H9 (cell line): ENCODE measurements around the gene INPP5J. TPM values are rescaled to one million over a fixed set of nuclear protein-coding genes. Genes with fewer than 3 reads are reported as not detected.
"Not testable (repeated sequence)": the region's sequence is repeated elsewhere in the genome, so short reads cannot be mapped to it uniquely, and the experiment has no call there.

Experiments used
- DNase-seq: peaks from one replicate; pipeline ENCODE4 v3.0.0-alpha.2; 2017
- H2AFZ ChIP-seq: one replicate; pipeline ENCODE4 v1.6.1; 2013; ENCODE audit warnings: mild to moderate bottlenecking, low read length, control low read depth, moderate library complexity
- H2AK5ac ChIP-seq: 2 replicates; pipeline ENCODE4 v1.6.1; 2013; ENCODE audit warnings: low read length, control low read depth, mixed read lengths; ENCODE audit not compliant: insufficient read length
- H2BK120ac ChIP-seq: one replicate; pipeline ENCODE4 v1.6.1; 2013; ENCODE audit warnings: low read depth, mild to moderate bottlenecking, low read length, control low read depth, inconsistent platforms; ENCODE audit not compliant: poor library complexity, severe bottlenecking
- H2BK12ac ChIP-seq: 2 replicates; pipeline ENCODE4 v1.6.1; 2013; ENCODE audit warnings: low read length, control low read depth, mixed read lengths, low read depth; ENCODE audit not compliant: insufficient read length
- H2BK15ac ChIP-seq: 2 replicates; pipeline ENCODE4 v1.6.1; 2013; ENCODE audit warnings: low read depth, low read length, control low read depth
- H2BK20ac ChIP-seq: one replicate; pipeline ENCODE4 v1.6.1; 2013; ENCODE audit warnings: low read depth, mild to moderate bottlenecking, low read length, control low read depth, inconsistent platforms; ENCODE audit not compliant: poor library complexity, severe bottlenecking
- H2BK5ac ChIP-seq: 2 replicates; pipeline ENCODE4 v1.6.1; 2013; ENCODE audit warnings: low read length, control low read depth, mixed read lengths; ENCODE audit not compliant: insufficient read length
- H3K14ac ChIP-seq: 2 replicates; pipeline ENCODE4 v1.6.1; 2013; ENCODE audit warnings: low read length, control low read depth; ENCODE audit not compliant: insufficient read depth
- H3K18ac ChIP-seq: 2 replicates; pipeline ENCODE4 v1.6.1; 2013; ENCODE audit warnings: low read depth, mild to moderate bottlenecking, mixed read lengths, low read length, control low read depth; ENCODE audit not compliant: insufficient read length
- H3K23ac ChIP-seq: 2 replicates; pipeline ENCODE4 v1.6.1; 2013; ENCODE audit warnings: low read length, control low read depth, mixed read lengths, low read depth; ENCODE audit not compliant: insufficient read length
- H3K23me2 ChIP-seq: 2 replicates; pipeline ENCODE4 v1.6.1; 2013; ENCODE audit warnings: low read depth, mild to moderate bottlenecking, mixed read lengths, low read length, control low read depth; ENCODE audit not compliant: insufficient read length, poor library complexity, severe bottlenecking
- H3K27ac ChIP-seq: 2 replicates; pipeline ENCODE4 v1.5.1; 2013; ENCODE audit warnings: low read length, control low read depth, mixed read lengths, low read depth; ENCODE audit not compliant: insufficient read length
- H3K27me3 ChIP-seq: 2 replicates; pipeline ENCODE4 v1.6.1; 2013; ENCODE audit warnings: low read length, control low read depth, inconsistent platforms; ENCODE audit not compliant: insufficient read depth
- H3K4ac ChIP-seq: 2 replicates; pipeline ENCODE4 v1.6.1; 2013; ENCODE audit warnings: low read depth, mild to moderate bottlenecking, control low read depth, inconsistent platforms, low read length, moderate library complexity
- H3K4me1 ChIP-seq: 2 replicates; pipeline ENCODE4 v1.6.1; 2013; ENCODE audit warnings: low read length, control low read depth, inconsistent platforms; ENCODE audit not compliant: insufficient read depth
- H3K4me2 ChIP-seq: 2 replicates; pipeline ENCODE4 v1.6.1; 2013; ENCODE audit warnings: low read length, control low read depth, mixed read lengths; ENCODE audit not compliant: insufficient read length, insufficient read depth
- H3K56ac ChIP-seq: 2 replicates; pipeline ENCODE4 v1.6.1; 2013; ENCODE audit warnings: low read depth, mild to moderate bottlenecking, mixed read lengths, low read length, control low read depth; ENCODE audit not compliant: insufficient read length
- H3K79me1 ChIP-seq: 2 replicates; pipeline ENCODE4 v1.6.1; 2013; ENCODE audit warnings: low read depth, mild to moderate bottlenecking, moderate library complexity, low read length, control low read depth, inconsistent platforms; ENCODE audit not compliant: insufficient read depth, poor library complexity, severe bottlenecking
- H3K79me2 ChIP-seq: 2 replicates; pipeline ENCODE4 v1.6.1; 2013; ENCODE audit warnings: low read length, control low read depth, inconsistent platforms; ENCODE audit not compliant: insufficient read depth
- H3K9ac ChIP-seq: 2 replicates; pipeline ENCODE4 v1.6.1; 2013; ENCODE audit warnings: low read length, control low read depth, mixed read lengths; ENCODE audit not compliant: insufficient read length; ENCODE audit errors: extremely low read depth
- H3K9me3 ChIP-seq: one replicate; pipeline ENCODE4 v1.6.1; 2013; ENCODE audit warnings: low read depth, low read length, inconsistent platforms; ENCODE audit not compliant: control insufficient read depth
- H3T11ph ChIP-seq: one replicate; pipeline ENCODE4 v1.6.1; 2013; ENCODE audit warnings: mild to moderate bottlenecking, low read length, control low read depth, inconsistent platforms
- H4K20me1 ChIP-seq: one replicate; pipeline ENCODE4 v1.6.1; 2013; ENCODE audit not compliant: control insufficient read depth, insufficient read length, insufficient read depth
- H4K5ac ChIP-seq: 2 replicates; pipeline ENCODE4 v1.6.1; 2013; ENCODE audit warnings: low read depth, mild to moderate bottlenecking, mixed read lengths, low read length, control low read depth; ENCODE audit not compliant: insufficient read length
- H4K8ac ChIP-seq: replicated peaks from 2 replicates; pipeline ENCODE4 v1.6.1; 2013; ENCODE audit warnings: low read length, control low read depth, mixed read lengths, low read depth; ENCODE audit not compliant: insufficient read length
- H4K91ac ChIP-seq: 2 replicates; pipeline ENCODE4 v1.6.1; 2013; ENCODE audit warnings: low read depth, mild to moderate bottlenecking, moderate library complexity, mixed read lengths, low read length, control low read depth; ENCODE audit not compliant: insufficient read length
- H3K27ac Mint-ChIP-seq, 3 experiments: 2 replicates in 2 of 3; 3 replicates in 1 of 3; pipeline ENCODE4 v1.8.0; 2020 to 2021; ENCODE audit warnings: mixed read lengths in 3 of 3, mild to moderate bottlenecking in 1 of 3, moderate library complexity in 1 of 3
- H3K27me3 Mint-ChIP-seq: 2 replicates; pipeline ENCODE4 v1.8.0; 2021; ENCODE audit warnings: low read depth, mild to moderate bottlenecking, moderate library complexity, mixed read lengths
- H3K36me3 Mint-ChIP-seq, 3 experiments: 2 replicates in 2 of 3; 3 replicates in 1 of 3; pipeline ENCODE4 v1.8.0; 2020 to 2021; ENCODE audit warnings: low read depth in 3 of 3, mixed read lengths in 3 of 3; ENCODE audit not compliant: insufficient read depth in 1 of 3
- H3K4me1 Mint-ChIP-seq, 2 experiments: 2 replicates each; pipeline ENCODE4 v1.8.0; 2020; ENCODE audit warnings: mixed read lengths in 2 of 2
- H3K4me3 Mint-ChIP-seq, 2 experiments: 2 replicates in 1 of 2; 3 replicates in 1 of 2; pipeline ENCODE4 v1.8.0; 2020 to 2021; ENCODE audit warnings: mild to moderate bottlenecking in 2 of 2, mixed read lengths in 2 of 2, moderate library complexity in 1 of 2
- H3K9me3 Mint-ChIP-seq, 2 experiments: 2 replicates in 1 of 2; 3 replicates in 1 of 2; pipeline ENCODE4 v1.8.0; 2020; ENCODE audit warnings: mild to moderate bottlenecking in 2 of 2, mixed read lengths in 2 of 2, moderate library complexity in 1 of 2
- WGBS: extraction: QIAGEN DNeasy Blood & Tissue Kit; methylation state at CpG from one replicate; pipeline ENCODE4 v1.1.7; 2013; ENCODE audit warnings: missing lambda C conversion rate, low lambda C conversion rate, mixed read lengths; ENCODE audit not compliant: insufficient read length; ENCODE audit errors: extremely low coverage; 5-methylcytosine and 5-hydroxymethylcytosine counted together
- total RNA-seq: library from RNA; stranded (reverse); gene quantifications from 2 replicates; pipeline ENCODE4 v1.2.1, GENCODE V29; 2021
- TF ChIP-seq, protein P1 (sequence below): fragments of 200-600 bp; sonication (generic); conservative IDR thresholded peaks from 3 replicates; pipeline ENCODE4 v1.8.0; 2021; ENCODE audit warnings: antibody characterized with exemption, mild to moderate bottlenecking

INPP5J gene
- total RNA-seq, 1 experiment from 2014 or later: 4.9 TPM

DNA sequence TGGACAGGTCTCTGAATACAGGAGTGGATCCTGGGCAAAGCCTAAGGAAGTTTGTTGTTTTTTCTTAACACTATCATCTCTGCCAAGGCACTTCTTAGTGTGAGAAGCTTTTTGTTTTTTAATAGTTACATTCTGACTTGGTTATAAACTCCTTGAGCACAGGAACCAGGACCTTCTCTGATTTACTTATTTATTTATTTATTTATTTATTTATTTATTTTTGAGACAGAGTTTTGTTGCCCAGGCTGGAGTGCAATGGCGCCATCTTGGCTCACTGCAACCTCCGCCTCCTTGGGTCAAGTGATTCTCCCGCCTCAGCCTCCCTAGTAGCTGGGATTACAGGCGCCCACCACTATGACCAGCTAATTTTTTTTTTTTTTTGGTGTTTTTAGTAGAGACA, 48.2 kb downstream of the INPP5J start:
- Histone ChIP-seq H3K14ac (no peak overlapping the region), H3K4ac (no peak overlapping the region), H3K79me2 (no peaks in the 10 kb centered on the region), H3K23me2 (no peaks in the 10 kb centered on the region), H3K4me2 (no peak overlapping the region), H3K4me1 (no peaks in the 10 kb centered on the region), H3T11ph (no peak overlapping the region), H3K79me1 (peaks cover 3% of the 10 kb centered on the region), H2AFZ (no peak overlapping the region), H3K23ac (no peak overlapping the region), H3K9ac (no peak overlapping the region), H2BK120ac (no peak overlapping the region), H3K18ac (no peak overlapping the region), H4K8ac (no peak overlapping the region), H2BK20ac (no peak overlapping the region), H3K27me3 (no peaks in the 10 kb centered on the region), H4K91ac (no peak overlapping the region), H3K9me3 (no peaks in the 10 kb centered on the region), H3K27ac (no peak overlapping the region), H3K56ac (no peak overlapping the region), H4K5ac (no peak overlapping the region), H2BK15ac (no peak overlapping the region), H2BK5ac (no peak overlapping the region), H4K20me1 (no peaks in the 10 kb centered on the region), H2BK12ac (no peak overlapping the region), H2AK5ac (no peak overlapping the region)
- no peak for DNase-seq
- Mint-ChIP-seq H3K36me3 (peaks cover 4 to 8% (median 8%) of the 10 kb centered on the region in 3 experiments; a peak in 5 of 7 replicates), H3K4me1 (peaks cover 4 to 5% of the 10 kb centered on the region in 2 experiments; a peak in 2 of 4 replicates), H3K9me3 (no peaks in the 10 kb centered on the region), H3K27me3 (no peaks in the 10 kb centered on the region), H3K4me3 (no peak overlapping the region), H3K27ac (no peak overlapping the region)
- TF ChIP-seq, protein P1, sequence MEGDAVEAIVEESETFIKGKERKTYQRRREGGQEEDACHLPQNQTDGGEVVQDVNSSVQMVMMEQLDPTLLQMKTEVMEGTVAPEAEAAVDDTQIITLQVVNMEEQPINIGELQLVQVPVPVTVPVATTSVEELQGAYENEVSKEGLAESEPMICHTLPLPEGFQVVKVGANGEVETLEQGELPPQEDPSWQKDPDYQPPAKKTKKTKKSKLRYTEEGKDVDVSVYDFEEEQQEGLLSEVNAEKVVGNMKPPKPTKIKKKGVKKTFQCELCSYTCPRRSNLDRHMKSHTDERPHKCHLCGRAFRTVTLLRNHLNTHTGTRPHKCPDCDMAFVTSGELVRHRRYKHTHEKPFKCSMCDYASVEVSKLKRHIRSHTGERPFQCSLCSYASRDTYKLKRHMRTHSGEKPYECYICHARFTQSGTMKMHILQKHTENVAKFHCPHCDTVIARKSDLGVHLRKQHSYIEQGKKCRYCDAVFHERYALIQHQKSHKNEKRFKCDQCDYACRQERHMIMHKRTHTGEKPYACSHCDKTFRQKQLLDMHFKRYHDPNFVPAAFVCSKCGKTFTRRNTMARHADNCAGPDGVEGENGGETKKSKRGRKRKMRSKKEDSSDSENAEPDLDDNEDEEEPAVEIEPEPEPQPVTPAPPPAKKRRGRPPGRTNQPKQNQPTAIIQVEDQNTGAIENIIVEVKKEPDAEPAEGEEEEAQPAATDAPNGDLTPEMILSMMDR: no peak
- no CpG with 5 or more reads among the region's 4 CpGs for WGBS

DNA sequence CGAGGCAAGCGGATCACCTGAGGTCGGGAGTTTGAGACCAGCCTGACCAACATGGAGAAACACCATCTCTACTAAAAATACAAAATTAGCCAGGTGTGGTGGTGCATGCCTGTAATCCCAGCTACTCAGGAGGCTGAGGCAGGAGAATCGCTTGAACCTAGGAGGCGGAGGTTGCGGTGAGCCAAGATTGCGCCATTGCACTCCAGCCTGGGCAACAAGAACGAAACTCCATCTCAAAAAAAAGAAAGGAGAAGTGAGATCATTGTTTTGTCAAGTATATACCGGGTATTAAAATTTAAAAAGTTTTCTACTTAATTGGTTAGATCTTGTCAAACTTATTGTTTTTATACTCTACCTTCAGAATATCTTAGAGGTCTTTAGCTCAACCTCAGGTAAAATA, 49.0 kb downstream of the INPP5J start:
- not testable (repeated sequence) for H2AFZ ChIP-seq, H3K79me2 ChIP-seq, H3K27me3 Mint-ChIP-seq, H4K91ac ChIP-seq, H3K56ac ChIP-seq, H2BK15ac ChIP-seq, H3K18ac ChIP-seq, H4K5ac ChIP-seq, H3K9ac ChIP-seq, H4K8ac ChIP-seq, H2AK5ac ChIP-seq, H3K79me1 ChIP-seq, H3K4ac ChIP-seq, H3T11ph ChIP-seq, H2BK5ac ChIP-seq, DNase-seq, H3K4me1 ChIP-seq, H4K20me1 ChIP-seq, H3K27me3 ChIP-seq, H2BK20ac ChIP-seq, H3K4me1 Mint-ChIP-seq, H3K23ac ChIP-seq, H3K27ac ChIP-seq, H3K9me3 Mint-ChIP-seq, H3K4me2 ChIP-seq, H3K14ac ChIP-seq, H2BK120ac ChIP-seq, H3K9me3 ChIP-seq, H2BK12ac ChIP-seq, H3K27ac Mint-ChIP-seq, H3K23me2 ChIP-seq, H3K4me3 Mint-ChIP-seq, H3K36me3 Mint-ChIP-seq
- WGBS: no CpG with 5 or more reads among the region's 9 CpGs
